Measurements from ENCODE around the gene RHOXF2B.

GRCh38 chrX:120090208-120090607 is 12.7 kb upstream of the RHOXF2B start:
- TF ChIP-seq, protein P1, sequence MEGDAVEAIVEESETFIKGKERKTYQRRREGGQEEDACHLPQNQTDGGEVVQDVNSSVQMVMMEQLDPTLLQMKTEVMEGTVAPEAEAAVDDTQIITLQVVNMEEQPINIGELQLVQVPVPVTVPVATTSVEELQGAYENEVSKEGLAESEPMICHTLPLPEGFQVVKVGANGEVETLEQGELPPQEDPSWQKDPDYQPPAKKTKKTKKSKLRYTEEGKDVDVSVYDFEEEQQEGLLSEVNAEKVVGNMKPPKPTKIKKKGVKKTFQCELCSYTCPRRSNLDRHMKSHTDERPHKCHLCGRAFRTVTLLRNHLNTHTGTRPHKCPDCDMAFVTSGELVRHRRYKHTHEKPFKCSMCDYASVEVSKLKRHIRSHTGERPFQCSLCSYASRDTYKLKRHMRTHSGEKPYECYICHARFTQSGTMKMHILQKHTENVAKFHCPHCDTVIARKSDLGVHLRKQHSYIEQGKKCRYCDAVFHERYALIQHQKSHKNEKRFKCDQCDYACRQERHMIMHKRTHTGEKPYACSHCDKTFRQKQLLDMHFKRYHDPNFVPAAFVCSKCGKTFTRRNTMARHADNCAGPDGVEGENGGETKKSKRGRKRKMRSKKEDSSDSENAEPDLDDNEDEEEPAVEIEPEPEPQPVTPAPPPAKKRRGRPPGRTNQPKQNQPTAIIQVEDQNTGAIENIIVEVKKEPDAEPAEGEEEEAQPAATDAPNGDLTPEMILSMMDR (IDR thresholded peaks at IDR 0.05), result no peak
- TF ChIP-seq POLR2A (IDR thresholded peaks at IDR 0.05), result no peak
